GM20431 (cell line): Measurements from ENCODE around the gene TRDN.

ENCODE experiments used
- in situ Hi-C: fragments of 300-500 bp; cut with MseI, MboI; formaldehyde crosslinking; loops from one replicate; pipeline ENCODE4 v1.15.0; 2020; ENCODE audit warnings: low sequenced_read_pairs; ENCODE audit not compliant: unreplicated experiment

The TRDN gene, protein sequence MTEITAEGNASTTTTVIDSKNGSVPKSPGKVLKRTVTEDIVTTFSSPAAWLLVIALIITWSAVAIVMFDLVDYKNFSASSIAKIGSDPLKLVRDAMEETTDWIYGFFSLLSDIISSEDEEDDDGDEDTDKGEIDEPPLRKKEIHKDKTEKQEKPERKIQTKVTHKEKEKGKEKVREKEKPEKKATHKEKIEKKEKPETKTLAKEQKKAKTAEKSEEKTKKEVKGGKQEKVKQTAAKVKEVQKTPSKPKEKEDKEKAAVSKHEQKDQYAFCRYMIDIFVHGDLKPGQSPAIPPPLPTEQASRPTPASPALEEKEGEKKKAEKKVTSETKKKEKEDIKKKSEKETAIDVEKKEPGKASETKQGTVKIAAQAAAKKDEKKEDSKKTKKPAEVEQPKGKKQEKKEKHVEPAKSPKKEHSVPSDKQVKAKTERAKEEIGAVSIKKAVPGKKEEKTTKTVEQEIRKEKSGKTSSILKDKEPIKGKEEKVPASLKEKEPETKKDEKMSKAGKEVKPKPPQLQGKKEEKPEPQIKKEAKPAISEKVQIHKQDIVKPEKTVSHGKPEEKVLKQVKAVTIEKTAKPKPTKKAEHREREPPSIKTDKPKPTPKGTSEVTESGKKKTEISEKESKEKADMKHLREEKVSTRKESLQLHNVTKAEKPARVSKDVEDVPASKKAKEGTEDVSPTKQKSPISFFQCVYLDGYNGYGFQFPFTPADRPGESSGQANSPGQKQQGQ

DNA sequence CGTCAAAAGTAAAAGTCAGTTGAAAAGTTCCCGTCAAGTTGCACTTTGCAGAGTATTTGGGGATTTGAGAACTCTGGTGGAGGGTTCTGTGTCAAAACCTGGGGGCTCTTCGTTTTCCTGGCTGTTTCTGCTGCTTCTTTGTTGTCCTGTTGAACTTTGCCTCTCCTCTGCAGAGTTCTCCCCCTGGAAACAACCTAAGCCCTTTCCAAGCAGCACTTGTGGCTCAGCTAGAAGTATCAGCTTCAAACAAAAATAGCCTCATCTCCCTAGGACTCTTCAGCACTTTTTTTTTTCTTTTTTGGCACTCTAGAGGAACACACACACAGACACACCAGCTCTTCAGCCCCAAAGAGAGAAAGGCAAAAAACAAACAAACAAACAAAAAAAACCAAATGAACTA lies at the start of gene TRDN:
TSS of gene TRDN (minus strand) at position 169 of the 400 bp plus-strand sequence. CDS start 175 bp downstream, outside the sequence.
- in situ Hi-C loops = no loop called here

DNA sequence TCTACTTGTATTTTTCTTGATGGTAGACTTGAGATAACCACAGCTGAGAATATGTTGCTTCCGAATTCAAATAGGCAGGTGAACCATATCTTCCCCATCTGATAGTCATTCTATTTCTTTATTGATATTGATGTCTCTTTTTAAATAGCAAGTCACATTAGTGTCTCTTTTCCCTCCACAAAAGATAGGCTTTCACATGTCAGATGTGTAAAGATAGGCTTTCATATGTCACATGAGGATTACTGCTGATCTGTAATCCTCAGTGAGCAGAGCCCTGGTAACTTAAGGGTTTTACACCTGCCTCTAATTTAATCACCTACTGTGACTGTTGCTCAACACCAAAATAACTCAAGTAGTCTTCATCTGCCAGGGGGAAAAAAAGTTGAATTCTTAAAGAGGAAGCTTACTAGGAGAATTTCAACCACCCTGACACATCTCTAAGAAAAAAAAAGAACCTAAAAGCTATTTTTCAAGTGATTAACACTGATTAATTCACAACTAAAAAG lies 45.3 kb upstream of the TRDN start:
- in situ Hi-C loops = no loop called here

DNA sequence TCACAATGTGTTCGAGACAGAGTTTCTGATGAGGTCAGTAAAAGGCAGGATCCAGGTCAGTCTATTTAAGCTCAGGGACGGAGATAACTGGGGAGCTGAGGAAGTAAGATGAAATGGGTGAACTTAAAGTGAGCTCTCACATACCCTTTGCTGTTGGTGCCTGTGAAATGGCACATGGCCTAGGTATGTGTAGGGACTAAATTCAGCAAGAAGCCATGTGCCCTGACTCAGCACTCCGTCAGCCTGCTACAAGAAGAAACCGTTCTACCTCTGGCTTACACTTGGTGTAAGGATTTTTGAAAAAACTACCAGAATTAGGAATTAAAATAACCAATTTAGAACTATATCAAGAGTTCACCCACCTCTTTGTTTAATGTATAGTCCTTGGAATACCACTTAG lies 41.1 kb upstream of the TRDN start:
- in situ Hi-C loops = no loop called here

DNA sequence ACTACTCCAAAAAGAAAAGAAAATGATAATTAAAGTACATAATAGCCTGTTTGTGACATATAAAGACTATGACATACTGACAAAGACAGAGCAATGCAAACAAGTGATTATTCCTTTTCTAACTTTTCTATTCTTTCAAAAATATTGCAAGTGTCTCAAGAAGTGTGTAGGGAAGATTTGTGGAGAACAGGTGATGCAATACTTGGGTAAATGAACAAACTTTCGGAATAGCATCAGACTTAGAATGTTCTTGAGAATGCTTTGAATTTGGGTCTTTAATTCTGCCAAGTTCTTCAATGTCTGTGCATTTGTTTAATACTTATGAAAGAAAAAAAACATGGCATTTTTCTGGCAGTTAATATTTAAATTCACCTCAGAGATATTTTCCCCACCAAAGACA lies 40.0 kb upstream of the TRDN start:
- in situ Hi-C loops = no loop called here

DNA sequence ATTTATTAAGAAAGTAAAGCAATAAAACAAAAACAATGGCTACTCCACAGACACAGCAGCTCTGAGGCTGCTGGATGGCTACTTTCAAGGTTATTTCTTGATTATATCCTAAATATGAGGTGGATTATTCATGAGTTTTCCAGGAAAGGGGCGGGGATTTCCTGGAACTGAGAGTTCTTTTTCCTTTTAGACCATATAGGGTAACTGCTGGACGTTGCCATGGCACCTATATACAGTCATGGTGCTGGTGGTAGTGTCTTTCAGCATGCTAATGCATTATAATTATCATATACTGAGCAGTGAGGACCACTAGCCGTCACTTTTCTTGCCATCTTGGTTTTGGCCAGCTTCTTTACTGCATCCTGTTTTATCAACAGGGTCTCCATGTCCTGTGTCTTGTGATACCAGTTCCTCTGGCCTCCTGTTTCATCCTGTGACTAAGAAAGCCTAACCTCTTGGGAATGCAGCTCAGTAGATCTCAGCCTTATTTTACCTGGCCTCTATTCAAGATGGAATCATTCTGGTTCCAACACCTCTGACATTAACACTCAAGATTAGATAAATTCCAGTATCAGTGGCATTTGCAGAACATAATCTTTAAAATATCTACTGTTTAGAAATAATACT lies 32.3 kb upstream of the TRDN start:
- in situ Hi-C loops = no loop called here

DNA sequence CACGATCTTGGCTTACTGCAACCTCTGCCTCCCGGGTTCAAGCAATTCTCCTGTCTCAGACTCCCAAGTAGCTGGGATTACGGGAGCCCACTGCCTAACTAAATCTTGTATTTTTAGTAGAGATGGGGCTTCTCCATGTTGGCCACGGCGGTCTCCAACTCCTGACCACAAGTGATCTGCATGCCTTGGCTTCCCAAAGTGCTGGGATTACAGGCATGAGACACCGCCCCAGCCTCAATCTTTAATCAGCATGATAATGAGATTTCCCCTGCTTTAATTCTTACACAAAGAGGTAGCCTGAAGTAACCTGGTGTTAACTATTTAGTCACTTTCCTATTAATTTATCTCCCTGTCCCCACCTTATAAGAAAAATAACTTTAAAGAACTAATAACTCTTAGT lies 31.3 kb upstream of the TRDN start:
- in situ Hi-C loops = no loop called here

DNA sequence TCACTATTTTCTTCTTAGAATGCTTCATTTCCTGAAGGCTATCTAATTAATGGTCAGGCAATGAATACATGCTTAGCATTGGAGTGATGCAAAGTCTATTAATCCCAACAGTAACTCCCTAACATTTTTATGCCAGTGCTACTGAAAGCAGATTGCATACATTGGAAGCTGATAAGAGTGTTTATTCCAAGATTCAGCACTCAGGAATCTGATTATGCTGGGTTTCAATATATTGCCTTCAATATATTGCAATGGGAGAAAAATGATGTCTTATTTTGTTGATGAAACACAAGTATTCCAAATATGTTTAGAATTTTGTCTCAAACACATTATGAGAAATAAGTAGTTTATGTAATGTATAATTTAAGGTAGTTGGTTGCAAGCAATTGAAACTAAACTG lies 26.7 kb upstream of the TRDN start:
- in situ Hi-C loops = no loop called here

DNA sequence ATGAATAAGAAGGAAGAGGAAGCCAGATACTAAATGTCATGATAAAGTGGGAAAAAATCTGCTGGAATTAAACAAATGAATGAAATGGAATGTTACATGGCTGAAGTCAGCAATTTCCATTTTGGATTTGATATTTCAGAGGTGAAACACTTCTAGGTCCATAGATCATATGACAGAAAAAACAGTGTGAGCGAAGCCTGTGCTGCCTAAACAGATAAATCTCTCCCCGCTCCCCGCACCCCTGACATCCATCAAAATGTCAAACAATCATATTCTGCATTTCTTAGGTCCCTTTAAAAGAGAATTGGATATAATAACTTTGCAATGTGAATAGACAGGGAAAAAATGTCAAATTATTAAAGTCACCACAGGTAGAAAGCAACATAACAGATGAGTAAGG lies 26.0 kb upstream of the TRDN start:
- in situ Hi-C loops = no loop called here

DNA sequence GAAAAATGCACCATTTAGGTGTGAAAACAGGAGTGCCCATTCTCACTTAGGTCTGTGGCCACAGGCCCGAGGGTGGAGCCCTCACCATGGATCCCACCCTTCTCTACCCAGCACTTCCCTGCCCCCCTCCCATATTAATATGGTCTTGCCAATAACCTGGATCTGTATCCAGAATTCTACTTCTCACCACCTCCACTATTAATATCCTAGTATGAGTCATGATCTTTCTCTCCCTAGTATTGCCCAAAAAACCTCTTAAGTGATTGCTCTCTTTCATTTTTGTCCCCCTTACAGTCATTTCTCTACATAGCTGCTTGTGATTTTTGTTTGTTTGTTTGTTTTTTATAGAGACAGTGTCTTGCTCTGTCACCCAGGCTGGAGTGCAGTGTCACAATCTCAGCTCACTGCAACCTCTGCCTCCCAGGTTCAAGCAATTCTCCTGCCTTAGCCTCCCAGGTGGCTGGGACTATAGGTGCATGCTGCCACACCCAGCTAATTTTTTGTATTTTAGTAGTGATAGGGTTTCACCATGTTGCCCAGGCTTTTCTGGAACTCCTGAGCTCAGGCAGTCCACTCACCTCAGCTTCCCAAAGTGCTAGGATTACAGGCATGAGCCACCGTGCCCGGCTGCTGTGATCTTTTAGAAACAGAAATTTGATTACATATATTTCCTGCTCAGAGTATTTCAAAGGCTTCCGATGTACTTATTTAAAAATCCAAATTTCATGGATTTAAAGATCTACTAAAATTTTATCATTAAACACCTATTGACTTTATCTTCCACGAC lies 24.5 kb upstream of the TRDN start:
- in situ Hi-C loops = no loop called here

DNA sequence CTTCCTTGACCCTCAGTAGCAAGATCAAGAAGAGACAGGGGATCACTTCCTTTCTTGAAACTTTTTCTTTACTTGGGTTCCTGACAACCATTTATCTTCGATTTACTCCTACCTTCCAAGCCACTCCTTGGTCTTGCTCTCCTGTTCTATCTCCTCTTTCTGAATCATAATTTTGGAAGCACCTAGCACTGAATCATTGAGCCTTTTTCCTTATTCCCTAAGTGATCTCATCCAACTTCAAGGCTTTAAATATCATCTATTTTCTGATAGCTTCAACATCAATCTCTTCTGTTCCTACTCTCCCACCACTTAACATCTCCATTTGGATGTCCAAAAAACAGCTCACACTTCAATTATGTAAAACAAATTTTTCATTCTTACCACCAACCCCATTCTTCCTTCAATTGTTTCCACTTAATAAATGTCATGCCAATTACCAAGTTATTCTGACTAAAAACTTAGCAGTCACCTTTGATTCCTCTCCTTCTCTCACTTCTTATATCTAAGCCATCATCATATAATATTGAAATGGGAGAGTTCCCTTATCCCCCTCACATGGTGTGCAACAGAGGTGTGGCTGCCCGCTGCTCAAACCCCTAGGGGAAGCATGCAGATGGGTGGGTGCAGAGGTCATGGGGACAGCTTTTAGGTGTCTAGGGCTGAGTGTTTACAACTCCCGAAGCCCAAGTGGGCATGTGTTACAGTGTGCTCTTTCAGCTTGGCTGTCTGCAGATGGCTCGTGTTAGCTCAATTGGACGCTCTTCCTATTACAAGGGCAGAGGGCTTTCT lies 23.4 kb upstream of the TRDN start:
- in situ Hi-C loops = no loop called here

DNA sequence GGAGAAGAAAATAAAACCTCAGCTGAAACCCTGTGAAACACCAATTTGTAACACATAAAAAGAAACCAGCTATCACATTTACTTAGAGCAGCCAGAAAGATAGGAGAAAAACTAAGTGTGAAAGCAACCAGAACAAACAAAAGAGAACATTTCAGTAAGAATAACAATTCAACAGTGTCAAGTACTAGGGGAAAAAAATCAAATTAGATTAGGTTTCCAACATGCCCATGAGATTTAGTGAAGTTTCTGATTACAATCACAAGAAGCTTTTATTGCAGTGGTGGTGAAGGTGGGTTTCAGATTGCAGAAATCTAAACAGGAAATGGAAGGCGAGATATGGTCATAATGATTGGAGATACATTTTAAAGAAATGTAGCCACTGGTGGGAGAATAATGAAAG lies 22.1 kb upstream of the TRDN start:
- in situ Hi-C loops = no loop called here

DNA sequence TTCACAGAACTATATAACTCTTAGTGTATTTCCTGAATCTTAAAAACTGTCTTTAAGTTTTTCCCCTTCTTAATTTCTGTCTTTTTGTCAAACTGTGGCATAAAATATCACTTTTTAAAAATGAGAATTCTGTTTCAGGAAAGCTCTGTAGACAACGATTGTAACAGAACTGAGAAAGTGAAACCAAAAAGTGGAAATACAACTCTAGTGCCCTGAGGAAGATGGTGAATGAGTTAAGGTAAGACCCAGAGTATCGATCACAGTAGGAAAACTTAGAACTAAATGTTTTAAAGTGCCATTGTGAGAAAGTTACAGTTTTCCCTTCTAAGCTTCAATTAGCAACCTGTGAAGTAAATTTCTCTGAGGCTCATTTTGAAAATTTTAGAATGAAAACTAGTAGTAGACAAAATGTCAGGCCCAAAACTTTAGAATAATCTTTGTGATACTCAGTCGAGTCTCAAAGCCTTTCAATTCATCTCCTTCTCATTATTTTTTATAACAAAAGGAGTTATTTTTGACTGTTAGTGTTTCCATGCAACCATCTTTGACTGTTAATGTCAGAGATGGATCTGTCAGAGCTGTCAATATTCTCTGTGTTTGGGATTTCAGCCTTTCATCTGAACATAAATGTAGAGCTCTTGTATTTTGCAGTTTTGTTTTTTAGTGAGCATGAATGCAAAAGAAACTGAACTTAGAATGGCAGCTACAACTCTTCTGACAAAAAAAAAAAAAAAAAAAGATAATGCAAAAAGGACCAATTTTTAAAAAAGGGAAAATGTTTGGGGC lies 19.0 kb upstream of the TRDN start:
- in situ Hi-C loops = no loop called here

DNA sequence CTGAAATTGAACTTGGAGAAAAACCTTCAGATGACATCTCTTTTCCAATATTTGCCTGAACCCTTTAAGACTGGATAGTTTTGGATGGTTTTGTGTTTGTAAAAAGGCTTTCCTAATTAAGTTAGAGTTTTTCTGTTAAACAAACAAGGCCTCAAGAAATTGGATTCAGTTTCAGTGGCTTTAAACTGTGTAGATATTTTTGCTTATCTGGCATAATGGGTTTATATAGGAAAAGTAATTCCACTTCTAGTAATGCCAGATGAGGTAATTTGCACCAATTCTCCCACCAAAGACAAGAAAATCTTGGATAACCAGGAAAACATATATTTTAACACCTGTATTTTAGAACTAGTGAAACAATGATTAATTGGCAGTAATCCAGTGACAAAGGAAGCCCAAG lies 12.0 kb upstream of the TRDN start:
- in situ Hi-C loops = no loop called here

DNA sequence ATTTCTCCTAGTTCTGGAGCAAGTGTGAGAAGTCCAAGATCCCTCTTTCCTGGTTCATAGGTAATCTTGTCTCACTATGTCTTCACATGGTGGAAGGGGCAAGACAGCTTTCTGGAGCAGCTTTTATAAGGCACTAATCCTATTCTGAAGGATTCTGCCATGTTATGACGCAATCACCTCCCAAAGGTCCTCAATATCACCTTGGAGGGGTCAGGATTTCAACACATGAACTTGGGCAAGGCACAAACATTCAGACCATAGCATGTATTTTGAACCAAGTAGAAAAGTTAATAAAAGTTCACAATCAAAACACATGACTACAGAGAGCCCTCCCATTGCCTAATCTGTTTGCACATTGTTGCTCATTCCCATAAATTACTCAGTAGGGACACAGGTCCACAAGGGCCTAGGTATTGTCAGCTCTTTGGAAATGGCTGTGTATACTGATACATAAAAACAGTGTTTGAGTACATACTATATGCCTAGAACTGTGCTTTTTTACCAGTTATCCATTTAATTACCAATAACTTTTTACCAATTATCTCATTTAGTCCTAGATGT lies 11.3 kb upstream of the TRDN start:
- in situ Hi-C loops = no loop called here

DNA sequence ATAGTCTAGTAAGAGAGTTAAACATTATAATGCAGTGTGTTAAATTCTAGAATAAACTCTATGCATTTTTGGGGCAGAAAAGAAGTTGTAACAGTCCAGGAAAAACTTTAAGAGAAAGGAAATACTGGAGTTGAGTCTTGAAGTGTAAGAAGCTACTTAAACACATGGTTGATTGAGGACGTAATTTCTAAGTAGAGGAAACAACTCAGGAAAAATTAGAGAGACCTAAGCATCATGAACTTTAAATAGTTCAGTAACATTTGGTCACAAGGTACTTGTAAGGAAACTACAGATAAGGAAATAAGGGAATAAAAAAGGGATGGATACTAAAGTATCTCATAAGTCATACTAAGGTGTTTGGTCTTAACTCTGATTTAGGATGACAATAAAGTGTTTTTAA lies 4.7 kb upstream of the TRDN start:
- in situ Hi-C loops = no loop called here

DNA sequence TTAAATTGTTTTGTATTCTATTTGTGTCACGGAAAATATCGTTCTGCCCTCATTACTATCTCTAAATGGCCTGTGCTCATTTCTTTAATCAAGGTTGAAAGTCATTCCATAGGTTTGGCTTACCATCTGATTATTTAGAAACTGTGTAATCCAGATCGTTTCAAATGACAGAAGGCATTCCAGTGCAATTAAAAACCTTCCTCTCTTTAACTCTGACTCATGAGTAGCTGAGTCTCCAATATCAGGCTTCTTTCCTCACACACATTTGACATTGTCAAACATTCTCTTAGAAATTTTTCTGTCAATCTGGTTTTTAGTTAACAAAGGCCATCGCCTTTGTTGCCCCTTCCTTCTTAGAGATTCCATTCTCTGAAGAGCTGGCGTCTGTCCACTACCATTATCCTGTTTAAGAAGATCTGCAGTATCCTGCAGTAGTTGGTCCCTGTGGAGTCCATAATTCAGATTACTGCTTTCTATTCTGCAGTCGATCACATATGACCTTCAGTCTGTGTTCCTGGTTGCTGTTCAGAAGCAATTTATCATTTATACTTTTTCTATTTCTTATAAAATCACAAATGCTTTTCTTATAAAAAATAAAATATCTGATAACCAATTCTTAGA lies 3.9 kb upstream of the TRDN start:
- in situ Hi-C loops = no loop called here

DNA sequence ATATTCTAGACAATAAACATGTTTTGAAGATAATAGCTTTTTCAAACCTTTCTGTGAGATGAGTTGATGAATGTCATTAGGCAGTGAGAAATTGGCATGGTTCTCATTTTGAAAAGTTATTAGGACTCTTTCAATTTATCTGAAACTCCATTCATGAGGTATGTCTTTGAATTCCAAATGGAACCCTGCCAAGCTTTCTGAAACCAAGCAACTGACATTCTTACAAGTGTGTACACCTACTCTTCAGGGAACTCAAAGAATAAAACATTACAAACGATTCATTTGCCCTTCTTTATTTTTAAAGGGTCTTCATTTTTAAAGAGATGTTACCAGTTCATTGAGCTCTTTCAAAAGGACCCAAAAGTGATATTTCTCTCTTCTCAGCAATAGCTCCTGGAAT lies 2.1 kb upstream of the TRDN start:
- in situ Hi-C loops = no loop called here

DNA sequence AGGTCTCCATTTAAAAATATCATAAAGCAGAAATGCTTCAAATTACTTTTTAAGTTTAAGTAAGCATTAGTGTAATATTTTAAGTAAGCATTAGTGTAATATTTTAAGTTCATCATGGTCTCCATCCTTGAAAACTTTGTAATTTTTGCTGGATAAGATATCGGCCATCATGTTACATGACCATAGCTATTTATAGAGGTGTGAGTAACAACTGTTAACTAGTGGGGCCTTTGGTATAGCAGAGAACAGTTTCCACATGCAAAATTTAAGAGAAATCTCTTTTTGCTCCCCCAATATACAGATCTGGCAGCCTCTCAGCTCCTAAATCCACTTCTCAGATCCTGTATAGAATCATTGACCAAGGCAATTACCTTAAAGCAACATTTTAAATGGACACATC lies 468 bp downstream of the TRDN start:
- in situ Hi-C loops = no loop called here
